DND-41 (cell line): Measurements from ENCODE around the gene RSPRY1.

Experiments used
- CTCF ChIP-seq: IDR thresholded peaks from 2 replicates; pipeline ENCODE4 v1.5.1; 2012; ENCODE audit warnings: borderline replicate concordance, low read length, moderate library complexity, mild to moderate bottlenecking; ENCODE audit not compliant: poor library complexity, severe bottlenecking; ENCODE audit errors: extremely low read depth
- EZH2 ChIP-seq: IDR thresholded peaks from 3 replicates; pipeline ENCODE4 v1.6.1; 2012; ENCODE audit warnings: borderline replicate concordance, low read depth, mild to moderate bottlenecking, moderate library complexity, low read length, inconsistent platforms; ENCODE audit not compliant: severe bottlenecking

DNA sequence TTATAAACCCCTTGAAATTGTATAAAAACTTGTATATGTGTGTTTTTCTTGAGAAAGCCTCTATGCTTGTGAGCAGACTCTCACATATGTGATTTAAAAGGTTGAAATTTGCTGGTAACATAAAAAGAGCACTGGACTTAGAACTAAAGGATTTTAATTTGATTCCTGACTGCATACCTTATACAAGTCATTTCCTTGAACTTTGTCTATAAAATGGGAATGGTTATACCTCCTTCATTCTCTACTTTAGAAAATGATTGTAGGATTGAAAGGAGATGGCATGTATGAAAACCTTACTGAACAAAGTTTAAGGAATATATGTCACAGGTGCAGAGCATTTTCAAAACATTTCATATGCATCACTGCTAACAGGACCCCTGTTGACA, 48.6 kb downstream of the RSPRY1 start:
- no peak for TF ChIP-seq CTCF
- TF ChIP-seq EZH2 = no peak
